ENCODE results near the gene SGK2.

The SGK2 gene

DNA sequence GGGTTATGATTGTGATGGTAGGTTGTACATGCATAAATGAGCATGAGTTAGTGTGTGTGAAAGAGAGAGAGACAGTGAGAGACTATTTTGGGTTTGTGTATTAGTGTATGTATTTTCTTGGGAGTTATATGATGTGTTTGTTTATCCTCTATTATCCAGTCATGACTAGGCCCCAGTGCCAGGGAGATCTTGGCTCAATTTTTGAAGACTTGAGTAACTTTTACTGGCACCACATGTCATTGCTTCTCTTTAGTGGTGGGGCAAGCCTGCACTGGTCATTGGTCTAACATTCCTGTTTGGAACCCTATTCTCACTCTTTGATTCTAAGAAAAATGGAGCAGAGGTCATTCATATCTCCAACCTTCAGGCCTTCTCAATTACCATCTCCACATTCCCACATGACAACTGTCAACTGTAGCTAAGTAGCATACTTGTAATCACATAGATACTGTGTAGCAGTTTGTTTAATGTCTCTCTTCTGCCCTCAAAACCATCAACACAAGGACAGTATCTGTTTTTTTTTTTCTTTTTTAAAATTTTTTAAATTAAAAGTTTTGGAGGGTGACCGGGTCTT, 42.5 kb upstream of the SGK2 start:
- H3K4me3 ChIP-seq (ENCODE audit: low read depth, low read length), result no peak overlapping the region
- TF ChIP-seq, protein P1, sequence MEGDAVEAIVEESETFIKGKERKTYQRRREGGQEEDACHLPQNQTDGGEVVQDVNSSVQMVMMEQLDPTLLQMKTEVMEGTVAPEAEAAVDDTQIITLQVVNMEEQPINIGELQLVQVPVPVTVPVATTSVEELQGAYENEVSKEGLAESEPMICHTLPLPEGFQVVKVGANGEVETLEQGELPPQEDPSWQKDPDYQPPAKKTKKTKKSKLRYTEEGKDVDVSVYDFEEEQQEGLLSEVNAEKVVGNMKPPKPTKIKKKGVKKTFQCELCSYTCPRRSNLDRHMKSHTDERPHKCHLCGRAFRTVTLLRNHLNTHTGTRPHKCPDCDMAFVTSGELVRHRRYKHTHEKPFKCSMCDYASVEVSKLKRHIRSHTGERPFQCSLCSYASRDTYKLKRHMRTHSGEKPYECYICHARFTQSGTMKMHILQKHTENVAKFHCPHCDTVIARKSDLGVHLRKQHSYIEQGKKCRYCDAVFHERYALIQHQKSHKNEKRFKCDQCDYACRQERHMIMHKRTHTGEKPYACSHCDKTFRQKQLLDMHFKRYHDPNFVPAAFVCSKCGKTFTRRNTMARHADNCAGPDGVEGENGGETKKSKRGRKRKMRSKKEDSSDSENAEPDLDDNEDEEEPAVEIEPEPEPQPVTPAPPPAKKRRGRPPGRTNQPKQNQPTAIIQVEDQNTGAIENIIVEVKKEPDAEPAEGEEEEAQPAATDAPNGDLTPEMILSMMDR (IDR thresholded peaks at IDR 0.05; ENCODE audit: borderline replicate concordance, insufficient read depth, low read depth, low read length), result no peak

DNA sequence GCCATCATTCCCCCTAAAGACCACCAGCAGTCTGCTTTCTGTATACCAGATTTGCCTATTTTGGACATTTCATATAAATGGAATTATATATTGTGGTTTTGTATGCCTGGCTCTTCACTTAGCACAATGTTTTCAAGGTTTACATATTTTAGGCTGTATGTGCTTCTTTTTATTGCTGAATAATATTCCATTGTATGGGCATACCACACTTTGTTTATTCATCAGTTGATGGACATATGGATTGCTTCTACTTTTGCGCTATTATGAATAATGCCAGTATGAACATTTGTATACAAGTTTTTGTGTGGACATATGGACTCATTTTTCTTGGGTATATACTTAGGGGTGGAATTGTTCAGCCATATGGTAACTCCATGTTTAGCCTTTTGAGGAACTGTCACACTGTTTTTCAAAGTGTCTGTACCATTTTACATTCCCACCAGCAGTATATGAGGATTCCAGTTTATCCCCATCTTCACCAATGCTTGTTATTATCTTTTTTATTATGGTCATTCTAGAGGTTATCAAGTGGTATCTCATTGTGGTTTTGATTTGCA, 38.7 kb upstream of the SGK2 start:
- no peak overlapping the region for H3K4me3 ChIP-seq (ENCODE audit: low read depth, low read length)
- TF ChIP-seq, protein P1 (IDR thresholded peaks at IDR 0.05; ENCODE audit: borderline replicate concordance, insufficient read depth, low read depth, low read length), result no peak

DNA sequence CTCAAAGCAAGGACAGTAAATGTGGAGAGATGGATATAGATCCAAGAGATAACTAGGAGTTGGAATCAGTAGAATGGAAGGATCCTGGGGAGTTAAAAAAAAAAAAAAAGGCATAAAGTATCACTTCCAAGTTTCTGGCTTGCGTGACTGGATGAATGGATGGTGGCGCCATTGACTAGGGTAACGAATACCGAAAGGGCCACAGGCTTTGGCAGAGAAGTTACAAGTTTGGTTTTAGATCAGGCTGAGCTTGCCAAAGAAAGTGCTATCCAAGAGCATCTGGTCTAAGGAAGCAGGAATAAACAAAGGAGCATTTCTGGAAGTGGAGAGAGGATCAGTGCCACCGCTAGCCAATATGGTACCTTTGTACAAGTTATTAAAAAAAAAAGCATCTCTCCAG, 33.8 kb upstream of the SGK2 start:
- TF ChIP-seq, protein P1 (IDR thresholded peaks at IDR 0.05; ENCODE audit: borderline replicate concordance, insufficient read depth, low read depth, low read length), result no peak

DNA sequence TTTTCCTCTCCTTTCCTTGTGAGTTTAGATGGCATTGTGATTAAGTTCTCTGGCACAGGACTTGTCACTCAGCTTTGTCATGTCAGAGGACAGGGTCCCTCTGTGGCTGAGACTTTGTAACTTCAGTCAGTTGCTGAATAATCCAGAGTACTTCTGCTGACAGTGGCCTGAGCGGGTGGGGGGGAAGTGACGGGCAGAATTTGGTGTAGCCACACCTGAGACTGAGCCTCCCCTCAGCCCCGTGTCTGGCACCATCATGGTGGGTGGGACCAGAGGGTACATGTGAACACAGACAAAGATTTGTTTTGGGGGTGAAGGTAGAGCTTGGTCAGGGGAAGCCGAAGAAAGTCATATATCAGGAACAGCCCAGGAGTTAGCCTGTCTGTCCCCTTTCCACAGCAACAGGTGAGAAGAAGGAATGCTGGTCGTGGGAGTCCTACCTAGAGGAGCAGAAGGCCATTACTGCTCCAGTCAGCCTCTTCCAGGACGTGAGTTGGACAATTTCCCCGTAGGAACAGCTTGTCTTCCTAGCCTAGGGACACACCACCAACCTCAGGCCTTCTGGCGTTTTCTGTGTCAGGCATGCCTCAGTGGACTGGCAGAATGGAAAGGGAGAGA, 30.5 kb upstream of the SGK2 start:
- TF ChIP-seq, protein P1 (IDR thresholded peaks at IDR 0.05; ENCODE audit: borderline replicate concordance, insufficient read depth, low read depth, low read length), result no peak
- H3K4me3 ChIP-seq (ENCODE audit: low read depth, low read length), result no peak overlapping the region

More for the DNA sequence above, 33.8 kb upstream of the SGK2 start:
- no peak overlapping the region for H3K4me3 ChIP-seq (ENCODE audit: low read depth, low read length)

DNA sequence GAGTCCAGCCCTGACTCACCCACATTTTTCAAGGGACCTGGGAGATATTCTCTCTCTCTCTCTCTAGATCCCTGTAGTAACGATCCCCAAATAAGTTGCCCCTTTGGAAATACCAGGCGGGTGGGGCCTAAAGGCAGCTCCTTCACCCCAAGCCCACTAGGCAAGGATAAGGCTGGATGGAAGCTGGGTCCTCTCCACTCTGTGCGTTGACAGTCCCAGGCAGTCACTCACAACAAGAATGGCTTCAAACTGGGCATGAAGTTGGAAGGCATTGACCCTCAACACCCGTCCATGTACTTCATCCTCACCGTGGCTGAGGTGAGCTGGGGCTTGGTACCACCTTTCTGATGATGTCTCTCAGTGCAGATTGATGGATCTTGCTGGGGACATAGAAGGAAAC, 29.8 kb upstream of the SGK2 start:
- TF ChIP-seq, protein P1 (IDR thresholded peaks at IDR 0.05; ENCODE audit: borderline replicate concordance, insufficient read depth, low read depth, low read length), result no peak
- no peak overlapping the region for H3K4me3 ChIP-seq (ENCODE audit: low read depth, low read length)

DNA sequence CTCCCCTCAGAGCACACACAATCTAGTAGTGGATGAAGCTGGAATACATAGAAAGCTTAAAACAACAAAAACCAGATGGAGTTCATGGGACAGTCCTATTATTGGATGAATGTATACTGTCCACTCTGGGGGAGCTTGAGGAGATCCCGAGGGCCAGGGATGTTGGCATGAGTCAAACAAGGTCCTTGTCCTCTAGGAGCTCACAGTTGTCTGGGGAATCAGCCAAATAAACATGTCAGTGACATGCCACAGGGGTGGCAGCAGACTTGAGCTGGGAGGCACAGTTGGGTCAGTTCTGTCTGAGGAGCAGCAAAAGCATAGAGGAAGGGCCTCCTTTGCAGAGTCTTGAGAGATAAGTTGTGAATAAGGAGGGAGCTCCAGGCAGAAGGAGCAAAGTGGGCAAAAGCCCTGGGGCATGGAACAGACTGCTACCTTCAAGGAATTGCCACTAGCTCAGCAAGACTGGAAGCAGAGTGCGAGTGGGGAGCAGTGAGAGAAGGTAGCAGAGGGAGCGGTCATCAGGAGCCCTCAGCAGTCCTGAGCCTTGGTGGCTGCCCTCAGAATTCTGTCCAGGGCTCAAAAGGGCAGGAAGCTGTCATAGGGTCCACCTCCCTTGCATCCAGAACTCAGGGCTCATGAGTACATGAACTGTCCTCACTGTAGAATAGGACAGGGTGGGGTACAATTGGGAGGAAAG, 29.2 kb upstream of the SGK2 start:
- H3K4me3 ChIP-seq (ENCODE audit: low read depth, low read length), result no peak overlapping the region
- TF ChIP-seq, protein P1 (IDR thresholded peaks at IDR 0.05; ENCODE audit: borderline replicate concordance, insufficient read depth, low read depth, low read length), result no peak
